ENCODE measurements around the gene ABCC8. TPM values are rescaled to one million over a fixed set of nuclear protein-coding genes. Genes with fewer than 3 reads are reported as not detected.

ABCC8 gene
- total RNA-seq, 2 donors from 2014 or later: 4.1 to 5.1 TPM

- DNase-seq (no peak), ATAC-seq (no peak)
- intact Hi-C loops (cut with DNase I, micrococcal nuclease): no loop called here
Measured at GRCh38 chr11:17343257-17343656, 133.4 kb downstream of the ABCC8 start.

Other genes starting within 250 kb of the ABCC8 start
- 10 to 100 TPM; 46.6 to 53.6 TPM for gene NUCB2, start 200.1 kb downstream of the ABCC8 start, total RNA-seq
- gene NCR3LG1, start 125.0 kb downstream of the ABCC8 start, total RNA-seq: 10 to 100 TPM; 13.1 to 16.5 TPM
- gene KCNJ11, start 88.2 kb downstream of the ABCC8 start, total RNA-seq: 1 to 10 TPM; 2.1 to 6.9 TPM
- gene USH1C, start 67.6 kb upstream of the ABCC8 start, total RNA-seq: 100 to 1,000 TPM; 159 to 181 TPM
- gene OTOG, start 70.4 kb upstream of the ABCC8 start, total RNA-seq: not detected
- gene MYOD1, start 242.7 kb upstream of the ABCC8 start, total RNA-seq: not detected